Spleen (tissue), 13 donors: ENCODE measurements around the gene KLF6. TPM values are rescaled to one million over a fixed set of nuclear protein-coding genes. Genes with fewer than 3 reads are reported as not detected.

Experiments used
- DNase-seq: peaks from one replicate; pipeline ENCODE4 v3.0.0-alpha.2; 2020
- H3K27ac ChIP-seq, 8 donors: fragments of 200-600 bp; sonication (generic) in 7 of 8; 1 replicate in 4 of 8; 2 replicates in 4 of 8; pipeline versions ENCODE4 v1.5.0 to v1.8.0; 2016 to 2021; ENCODE audit warnings: inconsistent platforms in 4 of 8, mild to moderate bottlenecking in 4 of 8, moderate library complexity in 1 of 8
- H3K27me3 ChIP-seq, 7 donors: fragments of 200-600 bp; sonication (generic) in 6 of 7; replicated peaks in 1 of 7; 1 replicate in 4 of 7; 2 replicates in 3 of 7; pipeline versions ENCODE4 v1.5.0 to v1.8.0; 2016 to 2021; ENCODE audit warnings: inconsistent platforms in 3 of 7, mild to moderate bottlenecking in 1 of 7
- H3K36me3 ChIP-seq, 6 donors: fragments of 200-600 bp; sonication (generic) in 5 of 6; 1 replicate in 4 of 6; 2 replicates in 2 of 6; pipeline versions ENCODE4 v1.5.0 to v1.8.0; 2016 to 2021; ENCODE audit warnings: inconsistent platforms in 2 of 6
- H3K4me1 ChIP-seq, 6 donors: fragments of 200-600 bp; sonication (generic) in 5 of 6; 1 replicate in 3 of 6; 2 replicates in 3 of 6; pipeline versions ENCODE4 v1.5.0 to v1.8.0; 2016 to 2021; ENCODE audit warnings: inconsistent platforms in 3 of 6
- H3K4me3 ChIP-seq, 8 donors: fragments of 200-600 bp; sonication (generic) in 7 of 8; 1 replicate in 4 of 8; 2 replicates in 4 of 8; pipeline versions ENCODE4 v1.5.0 to v1.8.0; 2016 to 2021; ENCODE audit warnings: inconsistent platforms in 4 of 8, mild to moderate bottlenecking in 4 of 8, moderate library complexity in 2 of 8
- H3K9me3 ChIP-seq, 8 donors: fragments of 200-600 bp; sonication (generic) in 7 of 8; 1 replicate in 4 of 8; 2 replicates in 4 of 8; pipeline versions ENCODE4 v1.5.0 to v1.8.0; 2016 to 2021; ENCODE audit warnings: inconsistent platforms in 4 of 8
- POLR2A ChIP-seq, 3 donors: fragments of 450-650 bp; IDR thresholded peaks; one replicate each; pipeline ENCODE4 v1.5.1; 2017; ENCODE audit warnings: antibody characterized with exemption in 3 of 3, mild to moderate bottlenecking in 1 of 3
- POLR2AphosphoS5 ChIP-seq, 3 donors: sonication (generic); formaldehyde crosslinking; IDR thresholded peaks; one replicate each; pipeline ENCODE4 v1.5.1; 2017; ENCODE audit warnings: antibody characterized with exemption in 3 of 3
- WGBS, 5 donors: extraction: QIAGEN DNeasy Blood & Tissue Kit in 3 of 5; methylation state at CpG; one replicate each; pipeline versions ENCODE4 v1.1.5 to v1.1.7; 2013 to 2018; 5-methylcytosine and 5-hydroxymethylcytosine counted together
- intact Hi-C: fragments of 100-400 bp; cut with DNase I; formaldehyde crosslinking; loops from one replicate; pipeline ENCODE4 v1.15.0; 2023; ENCODE audit warnings: low total_unique reads
- long read RNA-seq, 2 donors: transcript quantifications; one replicate each; lab custom pipeline, GENCODE V29; 2026
- polyA plus RNA-seq, 3 donors: library from polyadenylated mRNA; stranded (reverse); fragments of 200-250 nt; gene quantifications; one replicate each; pipeline ENCODE4 v1.2.1, GENCODE V29; 2013
- total RNA-seq, 7 donors: library from RNA; depleted of rRNA in 3 of 7; stranded (reverse); fragments of >200 nt in 3 of 7; fragmentation: NEBNext Ultra II Directional in 4 of 7; extraction: Animal tissue kit (Norgen Biotek cat#: 25700) in 4 of 7; gene quantifications; one replicate each; pipeline versions ENCODE4 v1.1.0 to v1.2.1, GENCODE V29; 2016 to 2021
- TF ChIP-seq, protein P1 (sequence below), 11 experiments: fragments of 200-600 bp in 7 of 11; fragments of 450-650 bp in 4 of 11; sonication (generic) in 4 of 11; IDR thresholded peaks in 8 of 11; conservative IDR thresholded peaks in 3 of 11; 1 replicate in 7 of 11; 2 replicates in 4 of 11; pipeline versions ENCODE4 v1.4.0 to v1.8.0; 2016 to 2021; ENCODE audit warnings: antibody characterized with exemption in 11 of 11, inconsistent platforms in 4 of 11, mild to moderate bottlenecking in 1 of 11
- donor health status: healthy with polysubstance abuse.
- donor health status: DM: no; HTN: no; CAD: no; lungs with moderate emphysema.
- donor health status: DM: no; HTN: no; CAD: no.
- donor health status: Bipolar disorder and iron deficiency.
- donor health status: healthy.
- donor health status: DM: no; HTN: no; CAD: no.
- donor health status: DM: yes; HTN: yes; CAD: no.

Gene KLF6
- 100 to 1,000 TPM in 5 of 7 donors, 10 to 100 TPM in 2; 65.0 to 211 (median 135) TPM for total RNA-seq
- 10 to 100 TPM; 18.8 to 26.6 (median 19.6) TPM for polyA plus RNA-seq
- long read RNA-seq, donor 1, full-length matches to known transcripts = 74 of 99 reads
- long read RNA-seq, donor 1, partial matches to known transcripts = 25 of 99 reads
- long read RNA-seq, donor 1, other reads (novel, unspliced or antisense) = 0 of 99 reads
- long read RNA-seq, donor 2, full-length matches to known transcripts = 58 of 330 reads
- long read RNA-seq, donor 2, partial matches to known transcripts = 272 of 330 reads
- long read RNA-seq, donor 2, other reads (novel, unspliced or antisense) = 0 of 330 reads

DNA sequence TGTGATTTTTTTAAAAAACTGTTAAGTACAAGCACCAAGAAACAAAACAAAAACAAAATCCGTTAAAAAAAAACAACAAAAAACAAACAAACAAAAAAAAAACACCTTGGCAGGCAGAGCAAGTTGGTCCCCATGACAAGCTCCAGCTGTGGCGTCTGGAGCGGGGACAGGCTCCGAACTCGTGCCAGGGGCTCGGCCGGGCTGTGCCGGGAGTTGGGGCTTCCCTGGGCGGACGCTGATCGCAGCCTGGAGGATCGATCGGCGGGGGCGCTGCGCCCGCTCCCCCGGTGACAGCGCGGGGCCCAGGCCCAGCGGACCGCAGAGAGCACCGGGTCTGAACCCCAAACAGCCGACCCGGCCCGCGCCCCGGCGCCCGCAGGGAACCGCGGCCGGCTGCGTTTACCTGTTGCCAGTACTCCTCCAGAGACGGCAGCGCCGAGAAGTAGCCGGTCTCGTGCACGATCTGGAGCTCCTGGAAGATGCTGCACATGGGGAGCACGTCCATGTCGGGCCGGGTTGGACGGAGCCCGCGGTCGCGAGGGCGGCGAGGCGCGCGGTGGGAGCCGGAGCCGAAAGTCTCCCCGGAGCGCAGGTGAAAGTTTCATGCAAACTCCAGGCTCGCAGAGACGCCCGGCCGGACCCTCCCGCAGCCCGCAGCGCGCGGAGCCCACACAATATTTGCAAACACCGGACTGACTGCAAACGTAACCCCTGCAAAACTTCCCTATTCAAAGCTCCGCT is at the start of gene KLF6:
TSS of gene KLF6 (minus strand) at position 700 of the 741 bp plus-strand sequence. CDS start at position 505, 195 bp downstream.
- DNase-seq = peak; percentile 93
- Histone ChIP-seq H3K36me3 (peaks cover 0 to 25% (median 22%) of the 10 kb centered on the region in 6 donors), H3K27me3 (no peaks in the 10 kb centered on the region), H3K4me3 (peak within 1 kb of the TSS; percentile 54 to 93 (median 74)), H3K9me3 (peaks cover 0 to 10% (median 4%) of the 10 kb centered on the region in 8 donors), H3K4me1 (peaks cover 21 to 43% (median 35%) of the 10 kb centered on the region in 6 donors), H3K27ac (peak within 1 kb of the TSS; percentile 99 to 100 (median 100))
- TF ChIP-seq POLR2A (IDR thresholded peaks at IDR 0.05) (peak; percentile 58 to 87 (median 78)), POLR2AphosphoS5 (IDR thresholded peaks at IDR 0.05) (peak in 2 of 3 donors; percentile 78 to 89)
- TF ChIP-seq, protein P1, sequence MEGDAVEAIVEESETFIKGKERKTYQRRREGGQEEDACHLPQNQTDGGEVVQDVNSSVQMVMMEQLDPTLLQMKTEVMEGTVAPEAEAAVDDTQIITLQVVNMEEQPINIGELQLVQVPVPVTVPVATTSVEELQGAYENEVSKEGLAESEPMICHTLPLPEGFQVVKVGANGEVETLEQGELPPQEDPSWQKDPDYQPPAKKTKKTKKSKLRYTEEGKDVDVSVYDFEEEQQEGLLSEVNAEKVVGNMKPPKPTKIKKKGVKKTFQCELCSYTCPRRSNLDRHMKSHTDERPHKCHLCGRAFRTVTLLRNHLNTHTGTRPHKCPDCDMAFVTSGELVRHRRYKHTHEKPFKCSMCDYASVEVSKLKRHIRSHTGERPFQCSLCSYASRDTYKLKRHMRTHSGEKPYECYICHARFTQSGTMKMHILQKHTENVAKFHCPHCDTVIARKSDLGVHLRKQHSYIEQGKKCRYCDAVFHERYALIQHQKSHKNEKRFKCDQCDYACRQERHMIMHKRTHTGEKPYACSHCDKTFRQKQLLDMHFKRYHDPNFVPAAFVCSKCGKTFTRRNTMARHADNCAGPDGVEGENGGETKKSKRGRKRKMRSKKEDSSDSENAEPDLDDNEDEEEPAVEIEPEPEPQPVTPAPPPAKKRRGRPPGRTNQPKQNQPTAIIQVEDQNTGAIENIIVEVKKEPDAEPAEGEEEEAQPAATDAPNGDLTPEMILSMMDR (IDR thresholded peaks at IDR 0.05 in 8 of 11, conservative IDR thresholded peaks at IDR 0.05 in 3 of 11) = peak in 1 of 11 experiments; percentile 3
- intact Hi-C loops = loop anchor here (10.0 kb wide), 1 partner anchor 300 kb away; no protein-coding TSS in a partner anchor
- WGBS, 5 donors = 0 to 2% (median 1%) methylated on average over 48 to 69 of the region's 69 CpGs

DNA sequence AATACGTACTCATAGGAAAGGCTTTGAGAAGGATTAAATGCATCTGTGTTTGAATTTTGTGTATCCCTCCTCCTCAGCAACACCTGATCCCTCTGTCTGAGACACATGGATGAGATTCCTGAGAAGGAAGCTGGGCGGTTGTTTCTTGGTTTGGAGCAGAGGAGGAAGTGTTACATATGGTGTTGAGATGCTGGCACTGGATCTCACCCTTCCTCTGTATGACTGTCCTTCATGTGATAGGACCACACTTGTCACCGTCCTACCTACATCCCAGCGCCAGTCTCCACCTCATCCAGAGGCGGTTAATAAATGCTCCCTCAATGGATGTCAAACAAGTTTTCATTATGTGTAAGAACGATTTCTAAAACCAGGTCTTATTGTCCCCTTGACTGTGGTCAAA is 49.4 kb upstream of the KLF6 start:
- H3K36me3 ChIP-seq = no peaks in the 10 kb centered on the region
- H3K4me3 ChIP-seq = no peak overlapping the region
- intact Hi-C loops = no loop called here
- no peaks in the 10 kb centered on the region for H3K27me3 ChIP-seq
- no peak overlapping the region for H3K27ac ChIP-seq
- peaks cover 9 to 43% (median 20%) of the 10 kb centered on the region in 6 donors for H3K4me1 ChIP-seq
- WGBS, 5 donors = 93 to 97% (median 93%) methylated on average over 6 of the region's 6 CpGs
- no peak for DNase-seq
- no peak for TF ChIP-seq POLR2A (IDR thresholded peaks at IDR 0.05)
- TF ChIP-seq POLR2AphosphoS5 (IDR thresholded peaks at IDR 0.05) = no peak
- TF ChIP-seq, protein P1 (IDR thresholded peaks at IDR 0.05 in 8 of 11, conservative IDR thresholded peaks at IDR 0.05 in 3 of 11) = no peak
- no peaks in the 10 kb centered on the region for H3K9me3 ChIP-seq

DNA sequence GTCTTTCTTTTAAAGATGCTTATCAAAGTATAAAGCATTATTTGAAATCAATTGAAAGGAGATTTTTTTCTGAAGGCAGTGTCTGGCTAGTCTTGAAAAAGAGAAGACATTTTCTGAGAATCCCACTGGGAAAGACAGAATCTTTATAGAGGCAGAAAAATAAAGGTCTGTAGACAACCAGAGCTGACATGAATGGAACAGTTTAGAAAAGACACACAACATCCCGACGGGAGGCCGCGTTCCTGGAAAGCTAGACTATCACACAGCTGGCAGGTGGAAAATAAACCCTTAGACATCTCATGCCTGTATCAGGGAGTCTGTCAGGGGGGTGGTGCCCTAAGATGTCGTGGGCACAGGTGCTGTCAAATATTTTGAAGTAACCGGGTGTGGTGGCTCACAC is 48.0 kb upstream of the KLF6 start:
- TF ChIP-seq POLR2AphosphoS5 (IDR thresholded peaks at IDR 0.05) (no peak), POLR2A (IDR thresholded peaks at IDR 0.05) (no peak)
- TF ChIP-seq, protein P1 (IDR thresholded peaks at IDR 0.05 in 8 of 11, conservative IDR thresholded peaks at IDR 0.05 in 3 of 11) = no peak
- DNase-seq = no peak
- Histone ChIP-seq H3K4me1 (peaks cover 11 to 50% (median 31%) of the 10 kb centered on the region in 6 donors), H3K27me3 (no peaks in the 10 kb centered on the region), H3K4me3 (no peak overlapping the region), H3K9me3 (no peaks in the 10 kb centered on the region), H3K36me3 (no peaks in the 10 kb centered on the region), H3K27ac (no peak overlapping the region)
- 90 to 96% (median 94%) methylated on average over 6 of the region's 6 CpGs for WGBS, 5 donors
- intact Hi-C loops = no loop called here
